Measurements from ENCODE around the gene GPR149.

- no peak for TF ChIP-seq CTCF (IDR thresholded peaks at IDR 0.05)
- no peak for TF ChIP-seq POLR2A (IDR thresholded peaks at IDR 0.05)
- no peak for TF ChIP-seq POLR2AphosphoS5 (IDR thresholded peaks at IDR 0.05)
- no peak for TF ChIP-seq EP300 (IDR thresholded peaks at IDR 0.05)
Observed at GRCh38 chr3:154324919-154325318, 105.1 kb downstream of the GPR149 start.
